Right ventricle myocardium inferior (tissue), 1 donor: Measurements from ENCODE around the gene MELTF. TPM values are rescaled to one million over a fixed set of nuclear protein-coding genes. Genes with fewer than 3 reads are reported as not detected.
"Not testable (repeated sequence)": the region's sequence is repeated elsewhere in the genome, so short reads cannot be mapped to it uniquely, and the experiment has no call there.

Source experiments
- ATAC-seq: fragments of 200-7000 bp; cut with Tn5 transposase; one replicate; pipeline ENCODE4 v1.9.1; 2020; ENCODE audit warnings: mild to moderate bottlenecking, moderate library complexity
- DNase-seq: peaks from one replicate; pipeline ENCODE4 v3.0.0; 2021; ENCODE audit errors: missing footprints
- intact Hi-C: fragments of 100-400 bp; cut with DNase I; formaldehyde crosslinking; loops from one replicate; pipeline ENCODE4 v1.11.0; 2022
- long read RNA-seq: library from polyadenylated mRNA; unstranded; transcript quantifications from one replicate; pipeline ENCODE4 v2.0.0, GENCODE V29; 2021
- total RNA-seq: library from RNA; stranded (reverse); fragmentation: NEBNext Ultra II Directional; extraction: Animal tissue kit (Norgen Biotek cat#: 25700); gene quantifications from one replicate; pipeline ENCODE4 v1.2.1, GENCODE V29; 2021
- donor health status: DM: no; HTN: yes; CAD: no; lungs with severe emphysema.

The MELTF gene
- 4.0 TPM for total RNA-seq
- long read RNA-seq, partial matches to known transcripts, result 0 of 3 reads
- long read RNA-seq, other reads (novel, unspliced or antisense), result 3 of 3 reads

- DNase-seq, result peak; percentile 86
- peak; percentile 73 for ATAC-seq
- intact Hi-C loops, result loop anchor here (1.0 kb wide), 1 partner anchor 26 kb away; no protein-coding TSS in a partner anchor
Observed at GRCh38 chr3:197029511-197030167, at the start of gene MELTF. Gene MELTF, minus strand, starts transcription at chr3:197029817. Its CDS starts 115 bp downstream, at chr3:197029702.

GRCh38 chr3:197076415-197076814 is 46.8 kb upstream of the MELTF start:
- intact Hi-C loops, result no loop called here
- ATAC-seq (no peak), DNase-seq (no peak)

DNA sequence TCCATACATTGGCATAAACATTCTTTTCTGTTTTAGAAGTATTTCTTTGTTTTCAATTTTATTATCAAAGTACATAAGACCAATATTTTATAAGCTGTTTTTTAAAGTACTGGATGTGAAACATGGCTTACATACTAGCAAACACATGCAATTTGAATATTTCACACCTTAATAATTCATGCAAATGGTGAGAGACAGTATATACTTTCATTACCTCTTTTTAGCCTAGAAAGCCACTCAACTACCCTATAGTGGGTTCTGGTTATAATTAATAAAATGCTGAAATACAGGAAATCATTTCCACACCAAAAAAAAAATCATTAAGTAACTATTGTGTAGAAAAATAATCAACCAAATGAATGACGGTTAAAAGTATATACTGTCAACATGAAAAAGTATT is 38.5 kb upstream of the MELTF start:
- intact Hi-C loops, result no loop called here
- no peak for DNase-seq
- no peak for ATAC-seq

- DNase-seq (no peak), ATAC-seq (no peak)
- intact Hi-C loops, result no loop called here
Observed at GRCh38 chr3:197064771-197065170, 35.2 kb upstream of the MELTF start.

DNA sequence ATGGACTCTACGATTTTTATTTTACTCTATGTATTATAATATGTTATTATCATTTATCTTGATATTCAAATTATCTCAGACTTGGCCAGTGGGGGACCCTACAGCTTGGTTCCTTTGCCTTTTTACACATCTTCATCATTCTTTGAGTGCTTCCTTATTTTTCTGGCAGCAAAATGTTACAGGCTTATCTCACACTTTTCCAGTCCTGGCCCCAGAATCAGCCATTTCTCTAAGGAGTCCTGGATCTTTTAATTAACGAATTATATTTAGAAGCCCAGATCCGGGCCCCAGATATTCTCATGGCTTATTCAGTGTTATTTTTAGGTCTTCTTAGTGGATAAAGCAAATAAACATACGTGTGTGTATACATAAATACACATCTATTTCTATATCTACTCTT is 32.8 kb upstream of the MELTF start:
- intact Hi-C loops, result no loop called here
- DNase-seq (no peak), ATAC-seq (no peak)

GRCh38 chr3:197051637-197052036 is 22.0 kb upstream of the MELTF start:
- intact Hi-C loops, ATAC-seq, DNase-seq: not testable (repeated sequence)

- intact Hi-C loops, result no loop called here
Observed at GRCh38 chr3:197050511-197050910, 20.9 kb upstream of the MELTF start.

DNA sequence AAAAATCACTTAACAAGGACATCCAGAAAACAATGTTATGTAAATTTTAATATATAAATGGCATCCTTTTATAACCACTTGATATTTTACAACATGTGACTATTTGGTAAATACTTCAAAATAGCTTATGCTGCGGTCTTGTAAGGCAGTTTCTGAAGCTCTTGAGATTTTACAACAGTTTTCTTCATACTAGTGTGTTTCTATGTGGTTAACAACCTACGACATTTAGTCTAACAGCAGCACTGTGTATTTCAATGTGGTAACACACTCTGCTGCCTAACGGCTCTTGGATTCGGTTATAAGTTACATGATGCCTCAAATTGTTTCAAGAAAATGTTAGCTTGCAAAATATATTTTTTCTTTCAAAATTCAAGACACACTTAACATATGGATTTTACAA is 12.9 kb upstream of the MELTF start:
- ATAC-seq (no peak), DNase-seq (no peak)
- intact Hi-C loops, result no loop called here

More at GRCh38 chr3:197050511-197050910, 20.9 kb upstream of the MELTF start:
- no peak for DNase-seq
- ATAC-seq, result no peak

DNA sequence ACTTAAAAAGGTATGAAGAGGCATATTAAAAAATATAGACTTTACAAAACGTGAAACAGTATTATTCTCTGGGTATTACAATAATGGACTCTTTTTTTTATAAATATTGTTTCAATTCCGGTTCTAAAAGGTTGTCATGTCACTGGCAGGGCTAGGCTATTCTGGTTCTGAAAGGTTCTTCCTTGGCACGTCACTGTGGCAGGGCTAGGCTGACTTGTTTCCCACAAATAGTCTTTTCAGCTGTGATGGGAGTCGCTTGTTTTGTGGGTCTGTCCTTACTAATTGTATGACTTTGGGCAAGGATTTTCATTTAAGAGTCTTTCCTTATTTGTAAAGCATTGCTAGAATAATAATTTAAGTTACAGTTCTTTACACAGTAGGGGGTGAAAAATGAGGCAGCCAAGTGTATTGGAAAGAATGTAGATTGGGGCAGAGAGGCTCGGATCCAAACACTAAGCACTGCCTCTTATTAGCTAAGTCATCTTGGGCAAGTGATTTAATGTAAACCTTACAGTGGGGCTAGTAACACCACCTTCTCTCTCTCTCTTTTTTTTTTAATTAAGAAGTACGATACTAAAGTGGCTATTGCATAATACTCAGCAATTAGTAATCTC is 12.4 kb upstream of the MELTF start:
- no peak for ATAC-seq
- no peak for DNase-seq
- intact Hi-C loops, result no loop called here

DNA sequence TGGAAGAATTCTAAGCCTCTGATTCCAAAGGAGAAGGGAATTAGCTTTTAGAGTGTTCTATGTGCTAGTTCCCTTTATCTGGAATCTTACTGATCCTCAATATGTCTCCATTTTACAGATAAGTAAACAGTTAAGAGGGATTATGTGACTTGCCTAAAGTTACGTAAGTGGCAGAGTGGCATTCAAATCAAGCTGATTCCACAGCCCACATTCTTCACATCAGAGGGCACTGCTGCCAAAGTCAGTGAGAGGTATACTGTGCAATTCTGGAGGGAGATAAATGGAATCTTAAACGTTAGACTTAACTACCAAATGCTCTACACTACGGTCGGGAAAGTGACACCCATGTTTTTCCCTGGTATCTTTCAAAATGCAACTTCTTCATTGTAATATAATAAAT is 11.0 kb upstream of the MELTF start:
- intact Hi-C loops, result no loop called here
- no peak for ATAC-seq
- DNase-seq, result no peak

DNA sequence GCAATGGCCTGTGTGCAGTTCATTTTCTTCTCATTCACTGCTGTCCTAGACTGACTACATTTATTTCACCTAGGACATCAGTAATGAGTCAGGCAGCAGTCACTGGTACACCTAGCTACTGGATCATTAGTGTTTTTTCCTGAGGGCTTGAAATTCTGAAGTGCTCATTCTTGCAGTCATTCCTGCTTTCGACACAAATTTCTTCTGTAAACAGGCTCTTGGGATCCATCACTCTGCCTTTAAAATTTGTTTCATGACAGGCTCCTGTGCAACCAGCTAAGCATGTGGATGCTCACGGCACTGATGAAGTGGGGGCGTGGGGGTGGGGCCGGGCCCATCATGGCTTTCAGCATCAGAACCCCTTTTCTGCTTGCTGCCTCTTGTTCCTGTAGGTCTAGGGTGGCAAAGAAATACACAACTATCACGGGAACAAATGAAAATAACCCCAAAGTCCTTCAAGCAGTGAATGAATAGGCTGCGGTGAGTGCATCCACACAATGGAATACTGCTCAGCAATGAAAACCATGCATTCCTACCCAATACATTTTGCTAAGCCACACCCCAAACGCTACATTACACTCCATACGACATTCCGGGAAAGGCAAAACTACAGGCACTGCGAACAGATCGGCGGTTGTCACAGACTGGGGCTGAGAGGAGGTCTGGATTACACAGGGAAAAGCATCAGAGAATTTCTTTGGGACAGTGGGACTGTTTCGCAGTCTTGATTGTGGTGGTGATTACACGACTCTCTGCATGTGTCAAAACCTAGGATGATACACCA is 9.3 kb upstream of the MELTF start:
- intact Hi-C loops, result no loop called here
- DNase-seq (no peak), ATAC-seq (no peak)

DNA sequence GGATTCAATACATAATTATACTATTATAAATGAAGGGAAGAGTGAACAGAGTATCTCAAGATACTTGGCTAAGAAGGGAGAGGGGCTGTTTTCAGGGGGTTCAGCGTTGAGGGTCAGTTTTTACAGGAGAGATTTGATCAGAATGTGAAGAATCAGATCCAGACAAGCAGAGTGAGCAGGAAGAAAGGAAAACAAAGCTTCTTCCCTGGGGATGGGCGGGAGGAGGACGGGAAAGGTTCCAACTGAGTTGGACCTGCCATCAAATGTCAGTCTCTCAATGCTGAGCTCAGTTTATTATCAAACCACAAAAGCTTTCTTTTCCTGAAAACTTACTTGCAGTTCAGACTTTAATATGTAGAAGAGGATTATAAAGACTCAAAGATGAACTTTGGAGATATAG is 6.0 kb upstream of the MELTF start:
- intact Hi-C loops, result no loop called here
- DNase-seq, result no peak
- ATAC-seq, result no peak

DNA sequence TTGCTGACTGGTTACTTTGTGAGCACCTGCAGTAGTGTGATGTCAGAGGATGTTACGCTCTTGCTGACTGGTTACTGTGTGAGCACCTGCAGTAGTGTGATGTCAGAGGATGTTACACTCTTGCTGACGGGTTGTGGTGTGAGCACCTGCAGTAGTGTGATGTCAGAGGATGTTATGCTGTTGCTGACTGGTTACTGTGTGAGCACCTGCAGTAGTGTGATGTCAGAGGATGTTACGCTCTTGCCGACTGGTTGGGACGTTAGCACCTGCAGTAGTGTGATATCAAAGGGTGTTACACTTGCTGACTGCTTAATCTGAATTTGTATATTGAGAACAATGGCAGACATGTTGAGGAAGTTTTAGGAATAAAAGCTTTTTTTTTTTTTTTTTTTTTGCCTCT is 5.2 kb upstream of the MELTF start:
- intact Hi-C loops, DNase-seq: not testable (repeated sequence)

GRCh38 chr3:197033764-197034163 is 4.1 kb upstream of the MELTF start:
- ATAC-seq, intact Hi-C loops, DNase-seq: not testable (repeated sequence)

More for the DNA sequence above, 5.2 kb upstream of the MELTF start:
- ATAC-seq, result not testable (repeated sequence)

- intact Hi-C loops, result no loop called here
- DNase-seq (no peak), ATAC-seq (peak; percentile 88)
Observed at GRCh38 chr3:197031315-197032285, 2.0 kb upstream of the MELTF start.

- DNase-seq (no peak), ATAC-seq (peak; percentile 15)
- intact Hi-C loops, result loop anchor here (1.0 kb wide), 1 partner anchor 27 kb away; no protein-coding TSS in a partner anchor
Observed at GRCh38 chr3:197030379-197031314, 1.0 kb upstream of the MELTF start.

DNA sequence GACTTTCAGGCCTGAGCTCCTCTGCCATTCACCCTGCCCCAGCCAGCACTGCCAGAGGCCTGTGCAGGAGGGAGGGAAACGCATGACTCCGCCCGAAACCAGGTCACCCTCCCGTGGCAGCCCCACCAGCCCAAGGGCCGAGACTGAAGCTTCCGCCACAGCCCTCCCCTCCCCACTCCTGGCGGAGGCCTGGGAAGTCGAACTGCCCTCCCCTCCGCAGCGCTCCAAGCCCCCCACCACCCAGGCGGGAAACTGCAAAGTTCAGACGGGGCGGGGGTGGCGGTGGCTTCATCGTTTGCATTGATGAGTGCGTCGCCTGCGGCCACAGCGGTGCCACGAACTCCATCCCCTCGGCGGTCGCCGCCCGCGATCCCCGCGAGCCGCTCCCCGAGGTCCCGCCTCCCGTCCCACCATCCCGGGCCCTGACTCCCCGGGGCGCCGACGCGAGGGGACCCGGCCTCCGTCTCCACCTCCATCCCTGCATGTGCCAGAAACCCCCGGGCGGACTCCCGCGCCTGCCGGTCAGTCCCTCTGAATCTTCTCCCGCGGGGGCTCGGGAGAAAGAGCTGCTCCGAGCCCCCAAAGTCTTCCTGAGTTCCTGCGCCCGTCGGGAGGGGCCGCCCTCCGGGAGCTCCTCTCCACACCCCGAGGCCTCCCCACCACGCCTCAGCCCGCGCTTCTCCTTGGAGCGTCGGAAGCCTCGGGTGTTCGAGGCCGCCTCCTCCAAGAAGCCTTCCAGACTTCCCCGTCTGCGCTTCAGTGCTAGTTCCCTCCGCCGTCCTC is 698 bp downstream of the MELTF start:
- ATAC-seq (no peak), DNase-seq (no peak)
- intact Hi-C loops, result no loop called here
